Measurements from ENCODE around the gene SLC7A8.

The SLC7A8 gene

GRCh38 chr14:23145794-23146350 lies 37.6 kb downstream of the SLC7A8 start:
- TF ChIP-seq CTCF (IDR thresholded peaks at IDR 0.05; ENCODE audit: extremely low read depth, missing control alignments), result no peak
- DNase-seq (ENCODE audit: low spot score), result no peak

- TF ChIP-seq CTCF (IDR thresholded peaks at IDR 0.05; ENCODE audit: extremely low read depth, missing control alignments), result no peak
- no peak for DNase-seq (ENCODE audit: low spot score)
Observed at GRCh38 chr14:23143911-23144310, 39.5 kb downstream of the SLC7A8 start.

- DNase-seq (ENCODE audit: low spot score), result no peak
- TF ChIP-seq CTCF (IDR thresholded peaks at IDR 0.05; ENCODE audit: extremely low read depth, missing control alignments), result no peak
Observed at GRCh38 chr14:23142826-23143225, 40.6 kb downstream of the SLC7A8 start.

- DNase-seq (ENCODE audit: low spot score), result no peak
- no peak for TF ChIP-seq CTCF (IDR thresholded peaks at IDR 0.05; ENCODE audit: extremely low read depth, missing control alignments)
Observed at GRCh38 chr14:23141706-23142444, 41.6 kb downstream of the SLC7A8 start.

- no peak for TF ChIP-seq CTCF (IDR thresholded peaks at IDR 0.05; ENCODE audit: extremely low read depth, missing control alignments)
- no peak for DNase-seq (ENCODE audit: low spot score)
Observed at GRCh38 chr14:23140371-23140770, 43.1 kb downstream of the SLC7A8 start.

- TF ChIP-seq CTCF (IDR thresholded peaks at IDR 0.05; ENCODE audit: extremely low read depth, missing control alignments), result no peak
- no peak for DNase-seq (ENCODE audit: low spot score)
Observed at GRCh38 chr14:23139874-23140273, 43.6 kb downstream of the SLC7A8 start.

GRCh38 chr14:23137813-23138535 lies 45.5 kb downstream of the SLC7A8 start:
- no peak for DNase-seq (ENCODE audit: low spot score)

More at GRCh38 chr14:23137813-23138535, 45.5 kb downstream of the SLC7A8 start:
- no peak for TF ChIP-seq CTCF (IDR thresholded peaks at IDR 0.05; ENCODE audit: extremely low read depth, missing control alignments)

Measured in GM20000 (cell line).